ENCODE data around the gene NIPSNAP3A. TPM values are rescaled to one million over a fixed set of nuclear protein-coding genes. Genes with fewer than 3 reads are reported as not detected.

NIPSNAP3A gene
- polyA plus RNA-seq, 1 donor: 54.8 TPM

DNA sequence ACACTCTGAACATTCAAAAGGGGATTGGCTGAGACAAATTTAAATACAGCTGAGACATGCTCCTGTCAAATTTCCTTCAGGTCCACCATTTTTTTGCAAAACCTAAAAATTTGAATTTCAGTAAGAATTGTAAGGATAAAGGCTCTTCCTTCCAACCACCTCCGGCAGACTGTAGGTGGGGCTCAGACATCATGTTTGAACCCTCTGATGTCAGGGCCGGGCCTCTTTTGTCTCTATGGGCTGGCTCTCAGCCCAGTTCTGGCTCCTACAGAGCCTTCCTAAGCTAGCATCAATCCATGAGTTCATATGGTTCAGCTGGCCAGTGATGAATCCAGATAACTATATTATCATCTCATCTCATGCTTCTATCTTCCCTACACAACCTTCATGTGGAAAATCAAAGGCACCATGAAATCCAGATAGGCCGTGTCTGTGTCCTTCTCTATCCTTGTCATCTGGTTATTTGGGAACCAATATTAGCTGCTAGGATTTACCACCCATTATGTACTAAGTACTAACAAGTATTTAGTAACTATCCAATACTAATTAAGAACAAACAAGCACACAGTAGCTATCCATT, 60.6 kb downstream of the NIPSNAP3A start:
- peak; percentile 36 for DNase-seq (ENCODE audit: low read depth)

Other genes starting within 250 kb of the NIPSNAP3A start
- gene OR13F1, start 243.4 kb upstream of the NIPSNAP3A start, polyA plus RNA-seq (ENCODE audit: insufficient read length): not detected
- gene OR13C4, start 220.5 kb upstream of the NIPSNAP3A start, polyA plus RNA-seq (ENCODE audit: insufficient read length): not detected
- not detected for gene OR13C3, start 210.8 kb upstream of the NIPSNAP3A start, polyA plus RNA-seq (ENCODE audit: insufficient read length)
- gene OR13C8, start 178.5 kb upstream of the NIPSNAP3A start, polyA plus RNA-seq (ENCODE audit: insufficient read length): not detected
- not detected for gene OR13C5, start 148.3 kb upstream of the NIPSNAP3A start, polyA plus RNA-seq (ENCODE audit: insufficient read length)
- gene OR13C2, start 142.1 kb upstream of the NIPSNAP3A start, polyA plus RNA-seq (ENCODE audit: insufficient read length): not detected
- not detected for gene OR13C9, start 129.5 kb upstream of the NIPSNAP3A start, polyA plus RNA-seq (ENCODE audit: insufficient read length)
- gene OR13D1, start 53.2 kb upstream of the NIPSNAP3A start, polyA plus RNA-seq (ENCODE audit: insufficient read length): not detected
- gene NIPSNAP3B, start 16.4 kb downstream of the NIPSNAP3A start, polyA plus RNA-seq (ENCODE audit: insufficient read length): 24.6 TPM
- 4.9 TPM for gene ABCA1, start 180.5 kb downstream of the NIPSNAP3A start, polyA plus RNA-seq (ENCODE audit: insufficient read length)